IgD-negative memory B cell (primary cell): ENCODE measurements around the gene CEP192. TPM values are rescaled to one million over a fixed set of nuclear protein-coding genes. Genes with fewer than 3 reads are reported as not detected.

Experiments
- H3K27ac Mint-ChIP-seq, 3 donors: one replicate each; pipeline ENCODE4 v1.8.0; 2020 to 2022; ENCODE audit warnings: mild to moderate bottlenecking in 3 of 3, mixed read lengths in 3 of 3, moderate library complexity in 1 of 3
- H3K27me3 Mint-ChIP-seq: one replicate; pipeline ENCODE4 v1.8.0; 2021; ENCODE audit warnings: mixed read lengths
- H3K36me3 Mint-ChIP-seq: one replicate; pipeline ENCODE4 v1.8.0; 2020; ENCODE audit warnings: mild to moderate bottlenecking, mixed read lengths
- H3K4me1 Mint-ChIP-seq, 3 donors: one replicate each; pipeline ENCODE4 v1.8.0; 2020 to 2022; ENCODE audit warnings: mixed read lengths in 3 of 3, mild to moderate bottlenecking in 1 of 3
- H3K4me3 Mint-ChIP-seq, 4 donors: one replicate each; pipeline ENCODE4 v1.8.0; 2020 to 2022; ENCODE audit warnings: mild to moderate bottlenecking in 4 of 4, mixed read lengths in 4 of 4, moderate library complexity in 3 of 4
- H3K9me3 Mint-ChIP-seq, 3 donors: one replicate each; pipeline ENCODE4 v1.8.0; 2020 to 2021; ENCODE audit warnings: mixed read lengths in 3 of 3, mild to moderate bottlenecking in 1 of 3
- polyA plus RNA-seq: library from polyadenylated mRNA; unstranded; fragments of 300-500 nt; fragmentation: Illumina TruSeq; gene quantifications from one replicate; pipeline ENCODE4 v1.2.3, GENCODE V29; 2021

CEP192 gene, protein sequence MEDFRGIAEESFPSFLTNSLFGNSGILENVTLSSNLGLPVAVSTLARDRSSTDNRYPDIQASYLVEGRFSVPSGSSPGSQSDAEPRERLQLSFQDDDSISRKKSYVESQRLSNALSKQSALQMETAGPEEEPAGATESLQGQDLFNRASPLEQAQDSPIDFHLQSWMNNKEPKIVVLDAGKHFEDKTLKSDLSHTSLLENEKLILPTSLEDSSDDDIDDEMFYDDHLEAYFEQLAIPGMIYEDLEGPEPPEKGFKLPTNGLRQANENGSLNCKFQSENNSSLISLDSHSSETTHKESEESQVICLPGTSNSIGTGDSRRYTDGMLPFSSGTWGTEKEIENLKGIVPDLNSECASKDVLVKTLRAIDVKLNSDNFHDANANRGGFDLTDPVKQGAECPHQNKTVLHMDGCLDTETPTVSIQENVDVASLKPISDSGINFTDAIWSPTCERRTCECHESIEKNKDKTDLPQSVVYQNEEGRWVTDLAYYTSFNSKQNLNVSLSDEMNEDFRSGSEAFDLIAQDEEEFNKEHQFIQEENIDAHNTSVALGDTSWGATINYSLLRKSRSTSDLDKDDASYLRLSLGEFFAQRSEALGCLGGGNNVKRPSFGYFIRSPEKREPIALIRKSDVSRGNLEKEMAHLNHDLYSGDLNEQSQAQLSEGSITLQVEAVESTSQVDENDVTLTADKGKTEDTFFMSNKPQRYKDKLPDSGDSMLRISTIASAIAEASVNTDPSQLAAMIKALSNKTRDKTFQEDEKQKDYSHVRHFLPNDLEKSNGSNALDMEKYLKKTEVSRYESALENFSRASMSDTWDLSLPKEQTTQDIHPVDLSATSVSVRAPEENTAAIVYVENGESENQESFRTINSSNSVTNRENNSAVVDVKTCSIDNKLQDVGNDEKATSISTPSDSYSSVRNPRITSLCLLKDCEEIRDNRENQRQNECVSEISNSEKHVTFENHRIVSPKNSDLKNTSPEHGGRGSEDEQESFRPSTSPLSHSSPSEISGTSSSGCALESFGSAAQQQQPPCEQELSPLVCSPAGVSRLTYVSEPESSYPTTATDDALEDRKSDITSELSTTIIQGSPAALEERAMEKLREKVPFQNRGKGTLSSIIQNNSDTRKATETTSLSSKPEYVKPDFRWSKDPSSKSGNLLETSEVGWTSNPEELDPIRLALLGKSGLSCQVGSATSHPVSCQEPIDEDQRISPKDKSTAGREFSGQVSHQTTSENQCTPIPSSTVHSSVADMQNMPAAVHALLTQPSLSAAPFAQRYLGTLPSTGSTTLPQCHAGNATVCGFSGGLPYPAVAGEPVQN (N-terminal part only)
- 8.7 TPM for polyA plus RNA-seq

DNA sequence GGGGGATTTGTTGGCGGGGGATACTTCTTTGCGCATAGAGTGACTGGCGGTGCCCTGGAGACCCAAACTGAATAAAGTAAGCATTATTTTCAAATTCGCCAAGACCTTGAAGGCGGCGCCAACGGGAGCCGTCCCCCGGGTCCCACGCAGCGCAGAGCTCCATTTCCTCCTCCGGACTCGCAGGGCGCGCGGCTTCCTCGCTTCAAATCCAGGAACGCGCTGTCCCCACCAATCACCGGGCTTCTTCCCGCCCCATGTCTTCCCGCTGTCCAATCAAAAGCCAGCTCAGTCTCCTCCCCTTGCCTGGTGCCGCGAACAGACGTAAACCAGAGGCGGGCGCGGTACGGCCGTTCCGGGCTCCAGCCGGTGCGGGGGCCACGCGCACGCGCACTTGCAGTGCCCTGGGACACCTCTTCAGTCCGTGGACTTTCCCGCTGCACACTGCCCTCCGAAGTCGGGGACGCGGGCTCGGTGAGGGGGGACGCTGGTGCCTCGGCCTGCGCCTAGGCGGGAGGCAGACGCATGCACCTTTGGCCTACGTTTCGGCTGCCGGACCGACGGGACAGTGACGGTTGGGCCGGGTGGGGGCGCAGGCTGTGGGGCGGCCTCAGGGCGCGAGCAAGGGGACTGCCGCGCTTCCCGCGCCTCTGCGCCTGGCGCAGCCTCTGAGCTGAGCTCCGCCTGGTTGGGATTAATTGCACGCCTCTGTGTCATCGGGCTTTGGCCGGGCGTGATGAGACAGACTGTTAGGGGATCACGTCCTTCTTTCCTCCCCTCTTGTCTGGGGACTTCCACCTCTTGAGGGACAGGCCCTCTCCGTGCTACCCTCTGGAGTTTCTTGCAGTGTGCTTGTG is at the start of gene CEP192:
Gene CEP192, plus strand, starts transcription at position 396 of the 854 bp plus-strand sequence. CDS start 8,063 bp downstream, outside the sequence.
- peaks cover 12 to 25% (median 24%) of the 10 kb centered on the region in 3 donors for H3K4me1 Mint-ChIP-seq
- peak within 1 kb of the TSS in 3 of 4 donors; percentile 97 to 99 (median 98) for H3K4me3 Mint-ChIP-seq
- no peaks in the 10 kb centered on the region for H3K36me3 Mint-ChIP-seq
- peak within 1 kb of the TSS; percentile 94 to 98 (median 97) for H3K27ac Mint-ChIP-seq
- H3K27me3 Mint-ChIP-seq: no peaks in the 10 kb centered on the region
- peaks cover 0 to 1% (median 0%) of the 10 kb centered on the region in 3 donors for H3K9me3 Mint-ChIP-seq

DNA sequence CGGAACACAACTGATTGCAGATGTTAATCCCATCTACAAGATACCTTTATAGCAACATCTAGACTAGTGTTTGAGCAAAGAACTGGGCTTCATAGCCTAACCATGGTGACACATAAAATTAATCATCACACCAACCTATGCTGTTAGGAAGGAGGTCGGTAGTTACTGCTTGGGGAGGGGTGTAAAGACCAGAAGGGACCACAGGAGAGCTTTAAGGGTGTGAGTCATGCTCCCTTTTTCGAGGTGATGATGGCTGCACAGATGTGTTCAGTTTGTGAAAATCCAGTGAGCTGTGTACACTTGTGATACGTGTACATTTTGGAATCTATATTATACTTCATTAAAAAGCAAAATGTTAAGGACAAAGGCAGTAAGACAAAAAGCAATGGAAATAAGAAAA is 47.9 kb upstream of the CEP192 start:
- H3K4me3 Mint-ChIP-seq: peak overlapping the region in 1 of 4 donors; percentile 3
- no peaks in the 10 kb centered on the region for H3K27me3 Mint-ChIP-seq
- peaks cover 9 to 10% (median 10%) of the 10 kb centered on the region in 3 donors for H3K4me1 Mint-ChIP-seq
- peaks cover 3% of the 10 kb centered on the region for H3K36me3 Mint-ChIP-seq
- no peak overlapping the region for H3K27ac Mint-ChIP-seq
- H3K9me3 Mint-ChIP-seq: no peaks in the 10 kb centered on the region

DNA sequence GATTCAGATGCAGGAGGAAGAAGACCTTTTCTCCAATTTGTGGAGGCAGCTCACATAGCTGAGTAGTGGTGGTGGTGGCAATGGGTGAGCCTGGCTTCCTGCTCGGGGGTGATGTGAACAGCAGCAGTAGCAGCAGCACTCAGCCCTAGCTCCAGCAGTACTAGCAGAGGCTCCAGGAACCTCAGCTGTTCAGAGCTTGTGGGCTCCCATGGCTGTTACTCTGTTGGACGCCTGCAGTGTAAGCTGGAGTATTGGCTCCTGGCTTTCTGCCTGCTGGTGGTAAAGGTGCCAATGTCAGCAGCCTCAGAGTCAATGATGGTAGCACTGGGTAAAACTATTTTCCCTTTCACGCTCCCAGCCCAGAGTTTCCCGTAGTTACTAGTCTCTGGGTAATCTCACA is 46.5 kb upstream of the CEP192 start:
- H3K36me3 Mint-ChIP-seq: peaks cover 3% of the 10 kb centered on the region
- H3K27ac Mint-ChIP-seq: no peak overlapping the region
- no peaks in the 10 kb centered on the region for H3K9me3 Mint-ChIP-seq
- no peak overlapping the region for H3K4me3 Mint-ChIP-seq
- H3K27me3 Mint-ChIP-seq: no peaks in the 10 kb centered on the region
- peaks cover 10 to 12% (median 11%) of the 10 kb centered on the region in 3 donors for H3K4me1 Mint-ChIP-seq

DNA sequence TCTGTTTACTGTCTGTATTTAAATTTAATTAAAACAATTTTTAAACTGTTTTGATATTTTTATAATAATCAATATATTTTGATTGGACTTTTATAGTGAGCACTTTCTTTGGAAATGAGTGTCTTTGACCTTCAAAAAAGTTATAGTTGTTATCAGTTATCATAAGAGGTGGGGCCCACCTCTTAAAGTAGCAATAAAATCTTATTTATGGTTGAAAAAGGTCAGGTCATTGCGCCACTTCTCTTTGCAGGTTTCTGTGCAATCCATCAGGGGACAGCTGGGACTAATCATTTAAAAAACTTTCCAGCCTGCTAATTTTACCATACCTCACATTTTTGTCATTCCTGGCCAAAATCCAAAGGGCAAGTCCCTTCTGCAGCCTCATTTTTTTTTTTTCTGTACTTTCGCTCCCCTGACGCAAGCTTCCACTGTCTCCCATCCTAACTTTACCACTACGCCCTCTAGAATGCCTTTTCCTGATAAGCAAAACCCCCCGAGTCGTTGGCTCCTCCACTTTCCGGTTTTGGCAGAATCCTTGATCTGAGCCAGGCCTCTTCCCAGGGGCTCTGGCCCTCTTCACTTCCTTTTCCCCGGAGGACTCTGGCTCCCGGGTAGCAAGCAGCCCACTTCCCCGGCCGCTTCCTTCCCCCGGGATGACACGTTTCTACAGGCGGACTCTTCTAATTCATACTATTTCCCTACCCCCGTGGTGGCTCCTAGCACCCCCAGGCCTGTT is 44.4 kb upstream of the CEP192 start:
- Mint-ChIP-seq H3K27ac (peak overlapping the region; percentile 76 to 99 (median 92)), H3K27me3 (no peaks in the 10 kb centered on the region), H3K9me3 (no peaks in the 10 kb centered on the region), H3K4me1 (peaks cover 15 to 19% (median 18%) of the 10 kb centered on the region in 3 donors), H3K4me3 (peak overlapping the region; percentile 82 to 99 (median 98)), H3K36me3 (peaks cover 3% of the 10 kb centered on the region)

DNA sequence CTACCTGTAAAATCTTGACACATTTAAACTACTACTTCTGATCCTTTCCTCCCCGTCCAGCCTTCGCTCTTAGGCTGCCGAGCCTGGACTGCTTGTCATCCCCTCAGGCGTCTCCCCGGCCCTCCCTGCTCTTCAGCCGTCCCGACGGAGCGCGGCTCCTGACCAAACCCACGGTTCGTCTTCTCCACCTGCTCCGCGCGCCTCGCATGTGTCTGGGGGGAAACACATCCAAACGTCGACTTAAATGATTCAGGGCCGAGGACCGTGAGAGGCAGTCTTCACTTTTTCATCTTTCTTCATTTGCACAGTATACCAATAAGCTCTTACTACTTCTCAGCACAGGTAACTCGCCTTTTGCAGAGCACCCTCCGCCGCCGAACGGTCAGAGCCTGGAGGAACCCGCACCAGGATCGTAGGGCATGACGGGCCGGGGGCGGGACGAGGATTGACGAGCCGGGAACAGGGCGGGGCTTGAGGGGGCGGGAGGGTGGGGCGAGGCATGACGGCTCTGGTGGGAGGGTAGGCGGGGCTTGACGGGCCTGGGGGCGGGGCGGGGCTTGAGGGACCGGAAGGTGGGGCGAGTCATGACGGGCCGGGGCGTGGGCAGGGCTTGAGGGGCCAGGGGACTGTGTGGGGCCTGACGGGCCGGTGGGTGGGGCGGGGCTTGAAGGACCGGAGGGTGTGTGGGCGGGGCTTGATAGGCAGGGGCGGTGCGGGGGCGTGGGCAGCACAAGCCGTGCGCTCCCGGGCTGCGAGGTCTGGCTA is 43.7 kb upstream of the CEP192 start, which contains the start of gene SEH1L:
Gene SEH1L, plus strand, starts transcription at position 727 of the 765 bp plus-strand sequence. CDS start 111 bp downstream, outside the sequence.
- no peaks in the 10 kb centered on the region for H3K9me3 Mint-ChIP-seq
- H3K4me1 Mint-ChIP-seq: peaks cover 15 to 20% (median 18%) of the 10 kb centered on the region in 3 donors
- H3K4me3 Mint-ChIP-seq: peak within 1 kb of the TSS; percentile 82 to 99 (median 98)
- H3K27me3 Mint-ChIP-seq: no peaks in the 10 kb centered on the region
- H3K27ac Mint-ChIP-seq: peak within 1 kb of the TSS; percentile 76 to 99 (median 92)
- peaks cover 3% of the 10 kb centered on the region for H3K36me3 Mint-ChIP-seq

DNA sequence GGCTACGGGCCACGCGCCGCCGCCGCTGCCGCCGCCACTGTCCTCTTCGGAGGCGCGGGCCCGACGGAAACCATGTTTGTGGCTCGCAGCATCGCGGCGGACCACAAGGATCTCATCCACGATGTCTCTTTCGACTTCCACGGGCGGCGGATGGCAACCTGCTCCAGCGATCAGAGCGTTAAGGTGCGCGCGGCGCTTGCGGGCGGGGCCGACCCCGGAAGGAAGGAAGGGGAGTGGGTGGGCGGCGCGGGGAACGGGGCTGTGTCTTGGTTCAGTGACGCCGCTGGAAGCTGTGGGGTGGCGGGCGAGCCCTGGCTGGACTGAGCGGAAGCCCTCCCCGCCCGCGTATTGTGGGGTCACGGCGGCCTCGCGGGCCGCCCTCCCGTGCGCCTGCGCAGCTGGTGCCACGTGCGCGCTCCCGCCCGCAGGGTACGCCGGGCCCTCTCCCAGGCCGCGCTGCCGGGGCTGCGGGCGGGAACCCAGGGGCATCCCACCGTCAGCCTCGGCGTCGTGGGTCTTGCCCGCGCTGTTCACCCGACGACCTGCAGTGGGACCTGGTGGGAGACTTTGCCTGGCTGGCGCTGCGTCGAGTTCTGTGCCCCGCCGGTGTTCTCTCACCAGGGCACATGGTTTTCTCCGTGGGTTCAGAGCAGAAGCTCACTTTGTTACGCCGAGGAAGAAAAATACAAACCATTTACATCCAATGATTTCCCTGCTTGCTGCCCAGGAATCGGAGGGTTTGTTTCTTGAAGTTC is 42.9 kb upstream of the CEP192 start:
- peak overlapping the region; percentile 76 to 99 (median 92) for H3K27ac Mint-ChIP-seq
- H3K9me3 Mint-ChIP-seq: no peaks in the 10 kb centered on the region
- peak overlapping the region; percentile 82 to 99 (median 98) for H3K4me3 Mint-ChIP-seq
- H3K4me1 Mint-ChIP-seq: peaks cover 15 to 23% (median 21%) of the 10 kb centered on the region in 3 donors
- peaks cover 6% of the 10 kb centered on the region for H3K36me3 Mint-ChIP-seq
- no peaks in the 10 kb centered on the region for H3K27me3 Mint-ChIP-seq

DNA sequence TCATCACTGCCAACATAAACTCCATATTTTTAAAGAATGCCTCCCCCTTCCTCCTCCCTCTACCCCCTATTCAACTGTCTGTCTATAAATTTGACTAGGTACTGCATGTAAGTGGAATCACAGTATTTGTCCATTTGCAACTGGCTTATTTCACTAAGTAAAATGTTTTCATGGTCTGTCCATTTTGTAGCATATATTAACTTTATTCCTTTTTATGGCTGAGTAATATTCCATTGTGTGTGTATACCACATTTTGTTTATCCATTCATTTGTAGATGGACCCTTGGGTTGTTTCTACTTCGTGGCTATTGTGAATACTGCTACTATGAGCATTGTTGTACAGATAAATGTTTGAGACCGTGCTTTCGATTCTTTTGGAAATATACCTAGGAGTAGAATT is 32.7 kb upstream of the CEP192 start:
- Mint-ChIP-seq H3K27me3 (no peaks in the 10 kb centered on the region), H3K36me3 (peaks cover 8% of the 10 kb centered on the region), H3K27ac (no peak overlapping the region), H3K4me1 (peaks cover 0 to 4% (median 1%) of the 10 kb centered on the region in 3 donors), H3K4me3 (no peak overlapping the region), H3K9me3 (peaks cover 0 to 1% (median 0%) of the 10 kb centered on the region in 3 donors)

DNA sequence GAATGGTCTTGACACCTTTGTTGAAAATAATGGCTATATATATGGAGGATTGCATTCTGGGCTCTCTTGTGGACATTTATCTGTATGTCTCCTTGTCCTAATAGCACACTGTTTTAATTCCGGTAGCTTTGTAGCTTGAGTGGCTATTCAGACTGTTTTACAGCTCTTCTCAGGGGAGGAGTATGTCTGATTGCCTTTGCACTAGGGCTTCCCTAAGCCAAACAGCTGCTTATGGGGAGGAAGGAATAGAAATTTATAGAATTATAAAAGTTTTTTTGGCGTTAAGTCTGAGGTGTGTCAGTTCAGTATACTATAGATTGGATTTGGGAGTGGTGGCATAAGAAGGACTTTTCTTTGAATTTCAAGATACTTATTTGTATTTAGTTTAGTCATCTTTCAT is 30.8 kb upstream of the CEP192 start:
- Mint-ChIP-seq H3K36me3 (peaks cover 14% of the 10 kb centered on the region), H3K4me1 (peaks cover 0 to 4% (median 1%) of the 10 kb centered on the region in 3 donors), H3K4me3 (no peak overlapping the region), H3K9me3 (peaks cover 0 to 1% (median 0%) of the 10 kb centered on the region in 3 donors), H3K27ac (no peak overlapping the region), H3K27me3 (no peaks in the 10 kb centered on the region)

DNA sequence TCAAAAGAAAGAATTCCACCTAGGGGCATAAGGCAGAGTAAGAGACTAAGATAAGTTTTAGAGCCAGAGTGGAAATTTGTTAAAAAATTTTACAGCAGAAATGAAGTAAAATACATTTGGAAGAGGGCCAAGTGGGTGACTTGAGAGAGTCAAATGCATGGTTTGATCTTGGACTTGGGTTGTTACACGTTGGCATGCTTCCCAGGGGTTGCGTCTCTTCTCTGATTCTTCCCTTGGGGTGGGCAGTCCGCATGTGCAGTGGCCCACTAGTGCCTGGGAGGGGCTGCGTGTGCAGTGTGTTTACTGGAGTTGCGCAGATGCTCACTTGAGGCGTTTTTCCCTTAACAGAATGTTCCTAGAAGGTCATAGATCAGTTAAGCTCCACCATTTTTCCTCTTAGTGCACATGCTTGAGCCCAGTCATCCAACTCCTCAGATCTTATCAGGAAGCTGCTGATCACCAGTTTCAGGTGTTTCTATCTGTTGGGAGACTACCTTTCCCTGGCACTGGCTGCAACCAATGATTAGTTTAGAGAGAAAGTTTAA is 30.2 kb upstream of the CEP192 start:
- Mint-ChIP-seq H3K9me3 (peaks cover 0 to 1% (median 0%) of the 10 kb centered on the region in 3 donors), H3K4me3 (no peak overlapping the region), H3K4me1 (peaks cover 0 to 4% (median 1%) of the 10 kb centered on the region in 3 donors), H3K27me3 (no peaks in the 10 kb centered on the region), H3K36me3 (peaks cover 14% of the 10 kb centered on the region), H3K27ac (peak overlapping the region in 1 of 3 donors; percentile 67)

DNA sequence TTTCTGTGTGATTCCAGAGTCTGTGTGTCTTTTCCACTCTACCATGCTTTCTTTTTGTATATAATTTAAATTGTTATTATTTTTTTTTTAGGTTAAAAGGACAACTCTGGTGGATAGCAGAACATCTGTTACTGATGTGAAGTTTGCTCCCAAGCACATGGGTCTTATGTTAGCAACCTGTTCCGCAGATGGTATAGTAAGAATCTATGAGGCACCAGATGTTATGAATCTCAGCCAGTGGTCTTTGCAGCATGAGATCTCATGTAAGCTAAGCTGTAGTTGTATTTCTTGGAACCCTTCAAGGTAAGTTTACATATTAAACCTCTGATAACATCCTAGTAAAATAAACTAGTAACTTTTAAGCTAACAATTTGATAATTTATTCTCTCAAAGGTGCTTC is 28.1 kb upstream of the CEP192 start:
- H3K27ac Mint-ChIP-seq: no peak overlapping the region
- H3K9me3 Mint-ChIP-seq: peaks cover 0 to 1% (median 0%) of the 10 kb centered on the region in 3 donors
- H3K27me3 Mint-ChIP-seq: no peaks in the 10 kb centered on the region
- peaks cover 0 to 1% (median 0%) of the 10 kb centered on the region in 3 donors for H3K4me1 Mint-ChIP-seq
- H3K36me3 Mint-ChIP-seq: peaks cover 13% of the 10 kb centered on the region
- no peak overlapping the region for H3K4me3 Mint-ChIP-seq

DNA sequence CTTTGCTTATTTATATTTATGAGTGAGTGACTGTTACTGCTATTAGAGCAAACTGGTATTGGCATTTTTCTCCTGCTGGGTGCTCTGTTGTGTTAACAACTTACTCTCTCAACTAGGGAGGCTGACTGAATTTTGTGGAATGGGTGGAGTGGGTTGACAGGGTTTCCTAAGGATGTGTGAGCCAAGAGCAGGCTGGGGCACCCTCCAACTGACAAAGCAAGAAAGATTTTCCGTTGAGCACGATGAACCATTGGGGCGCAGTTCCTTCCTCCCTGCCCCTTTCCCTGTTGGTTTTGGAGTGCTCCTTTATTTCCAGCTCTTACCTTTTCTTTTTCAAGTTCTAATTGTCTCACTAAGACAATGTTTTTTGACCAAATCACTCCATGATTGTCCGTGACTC is 23.0 kb upstream of the CEP192 start:
- H3K36me3 Mint-ChIP-seq: peaks cover 19% of the 10 kb centered on the region
- no peak overlapping the region for H3K27ac Mint-ChIP-seq
- no peak overlapping the region for H3K4me3 Mint-ChIP-seq
- peaks cover 0 to 4% (median 0%) of the 10 kb centered on the region in 3 donors for H3K4me1 Mint-ChIP-seq
- no peaks in the 10 kb centered on the region for H3K9me3 Mint-ChIP-seq
- H3K27me3 Mint-ChIP-seq: no peaks in the 10 kb centered on the region
